OCI-LY3 (cell line): ENCODE data around the gene LAMA3.

Experiments
- H2AFZ ChIP-seq: fragments of 200-600, 300-600 bp; shearing (Covaris generic); 2 replicates; pipeline ENCODE4 v1.6.0; 2014; ENCODE audit warnings: antibody characterized with exemption, low read depth, low read length
- H3K27ac ChIP-seq: fragments of 200-600, 300-600 bp; sonication (generic); 2 replicates; pipeline ENCODE4 v1.5.1; 2014; ENCODE audit warnings: mild to moderate bottlenecking, low read length, moderate library complexity, mixed read lengths
- H3K27me3 ChIP-seq: fragments of 200-600, 300-600 bp; sonication (generic); 2 replicates; pipeline ENCODE4 v1.6.1; 2014; ENCODE audit warnings: low read depth, low read length, mixed read lengths
- H3K36me3 ChIP-seq: fragments of 200-600, 300-600 bp; sonication (generic); replicated peaks from 2 replicates; pipeline ENCODE3; 2014; ENCODE audit warnings: low read depth, low read length, mixed read lengths
- H3K4me1 ChIP-seq: fragments of 300-600, 200-600 bp; sonication (generic); 2 replicates; pipeline ENCODE4 v1.6.1; 2014; ENCODE audit warnings: low read length, mixed read lengths
- H3K4me2 ChIP-seq: fragments of 200-600, 300-600 bp; sonication (generic); 2 replicates; pipeline ENCODE4 v1.6.1; 2014; ENCODE audit warnings: low read length, mixed read lengths
- H3K4me3 ChIP-seq: fragments of 300-600, 200-600 bp; sonication (generic); 2 replicates; pipeline ENCODE4 v1.5.1; 2014; ENCODE audit warnings: antibody characterized with exemption, mild to moderate bottlenecking, low read length, moderate library complexity
- H3K79me2 ChIP-seq: fragments of 300-600, 200-600 bp; shearing (Covaris generic); 2 replicates; pipeline ENCODE4 v1.6.1; 2014; ENCODE audit warnings: mild to moderate bottlenecking, low read length, mixed read lengths
- H3K9ac ChIP-seq: fragments of 300-600, 200-600 bp; shearing (Covaris generic); 2 replicates; pipeline ENCODE4 v1.6.0; 2014; ENCODE audit warnings: mild to moderate bottlenecking, low read length, moderate library complexity
- H3K9me3 ChIP-seq: fragments of 200-600, 300-600 bp; shearing (Covaris generic); 2 replicates; pipeline ENCODE4 v1.6.1; 2014; ENCODE audit warnings: low read length, mixed read lengths; ENCODE audit not compliant: insufficient read depth
- H4K20me1 ChIP-seq: fragments of 200-600, 300-600 bp; sonication (generic); 2 replicates; pipeline ENCODE4 v1.6.1; 2016; ENCODE audit warnings: low read length, mixed read lengths; ENCODE audit not compliant: insufficient read depth
- EZH2phosphoT487 ChIP-seq: fragments of 200-600 bp; shearing (Covaris generic); IDR thresholded peaks from 2 replicates; pipeline ENCODE4 v1.6.1; 2018; ENCODE audit warnings: antibody characterized with exemption, mixed run types, low read depth
- TF ChIP-seq, protein P1 (sequence below): fragments of 200-600, 300-600 bp; sonication (generic); IDR thresholded peaks from 2 replicates; pipeline ENCODE4 v1.5.1; 2014; ENCODE audit warnings: antibody characterized with exemption, low read length, low read depth

The LAMA3 gene

DNA sequence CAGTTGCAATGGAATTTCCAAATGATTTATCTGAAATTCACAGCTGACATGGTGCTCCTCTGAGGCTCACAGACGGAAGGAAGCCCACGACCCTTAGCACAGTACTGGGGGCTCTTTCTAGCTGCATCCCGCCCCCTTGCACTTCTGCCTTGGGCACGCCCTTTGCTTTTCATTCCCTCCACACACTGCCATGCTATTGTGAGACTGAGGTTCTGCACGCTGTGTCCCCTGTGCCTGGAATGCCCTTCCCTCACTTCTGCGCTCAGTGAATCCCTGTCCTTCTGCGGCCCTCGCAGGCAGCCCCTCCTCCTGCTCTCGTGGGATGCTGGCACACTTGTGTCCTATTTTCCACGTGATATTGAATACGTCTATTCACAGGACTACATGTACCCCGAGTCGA is 189.9 kb downstream of the LAMA3 start:
- Histone ChIP-seq H3K36me3 (no peaks in the 10 kb centered on the region), H3K4me3 (no peak overlapping the region), H3K9me3 (no peaks in the 10 kb centered on the region), H3K9ac (no peak overlapping the region), H3K4me1 (no peaks in the 10 kb centered on the region), H3K27me3 (peaks cover 34% of the 10 kb centered on the region), H4K20me1 (no peaks in the 10 kb centered on the region), H2AFZ (no peak overlapping the region), H3K79me2 (no peaks in the 10 kb centered on the region), H3K4me2 (no peak overlapping the region), H3K27ac (no peak overlapping the region)
- no peak for TF ChIP-seq EZH2phosphoT487
- TF ChIP-seq, protein P1, sequence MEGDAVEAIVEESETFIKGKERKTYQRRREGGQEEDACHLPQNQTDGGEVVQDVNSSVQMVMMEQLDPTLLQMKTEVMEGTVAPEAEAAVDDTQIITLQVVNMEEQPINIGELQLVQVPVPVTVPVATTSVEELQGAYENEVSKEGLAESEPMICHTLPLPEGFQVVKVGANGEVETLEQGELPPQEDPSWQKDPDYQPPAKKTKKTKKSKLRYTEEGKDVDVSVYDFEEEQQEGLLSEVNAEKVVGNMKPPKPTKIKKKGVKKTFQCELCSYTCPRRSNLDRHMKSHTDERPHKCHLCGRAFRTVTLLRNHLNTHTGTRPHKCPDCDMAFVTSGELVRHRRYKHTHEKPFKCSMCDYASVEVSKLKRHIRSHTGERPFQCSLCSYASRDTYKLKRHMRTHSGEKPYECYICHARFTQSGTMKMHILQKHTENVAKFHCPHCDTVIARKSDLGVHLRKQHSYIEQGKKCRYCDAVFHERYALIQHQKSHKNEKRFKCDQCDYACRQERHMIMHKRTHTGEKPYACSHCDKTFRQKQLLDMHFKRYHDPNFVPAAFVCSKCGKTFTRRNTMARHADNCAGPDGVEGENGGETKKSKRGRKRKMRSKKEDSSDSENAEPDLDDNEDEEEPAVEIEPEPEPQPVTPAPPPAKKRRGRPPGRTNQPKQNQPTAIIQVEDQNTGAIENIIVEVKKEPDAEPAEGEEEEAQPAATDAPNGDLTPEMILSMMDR, result no peak

DNA sequence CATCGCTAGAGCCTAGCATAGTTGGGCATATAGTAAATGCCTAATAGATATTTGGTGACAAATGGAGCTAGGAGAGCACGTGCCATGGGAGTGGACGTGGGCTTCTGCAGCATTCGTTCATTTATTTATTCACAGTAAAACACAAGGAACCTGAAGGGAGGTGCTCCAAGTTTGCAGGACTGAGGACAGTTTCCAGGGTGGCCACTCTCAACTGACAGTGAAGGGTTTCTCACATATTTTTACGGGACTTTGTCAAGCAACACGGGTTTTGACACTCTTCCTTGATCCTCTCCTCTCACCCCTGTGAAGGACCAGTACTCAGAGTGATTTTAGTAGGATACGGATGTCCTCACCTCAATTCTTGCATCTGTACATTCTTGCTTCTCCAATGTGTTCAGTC is 190.3 kb downstream of the LAMA3 start:
- no peak overlapping the region for H3K4me2 ChIP-seq
- no peak for TF ChIP-seq EZH2phosphoT487
- H3K9me3 ChIP-seq, result no peaks in the 10 kb centered on the region
- no peaks in the 10 kb centered on the region for H3K79me2 ChIP-seq
- H3K4me3 ChIP-seq, result no peak overlapping the region
- no peaks in the 10 kb centered on the region for H3K4me1 ChIP-seq
- H3K36me3 ChIP-seq, result no peaks in the 10 kb centered on the region
- no peak overlapping the region for H3K9ac ChIP-seq
- no peak overlapping the region for H3K27ac ChIP-seq
- no peak overlapping the region for H2AFZ ChIP-seq
- peaks cover 30% of the 10 kb centered on the region for H3K27me3 ChIP-seq
- H4K20me1 ChIP-seq, result no peaks in the 10 kb centered on the region

DNA sequence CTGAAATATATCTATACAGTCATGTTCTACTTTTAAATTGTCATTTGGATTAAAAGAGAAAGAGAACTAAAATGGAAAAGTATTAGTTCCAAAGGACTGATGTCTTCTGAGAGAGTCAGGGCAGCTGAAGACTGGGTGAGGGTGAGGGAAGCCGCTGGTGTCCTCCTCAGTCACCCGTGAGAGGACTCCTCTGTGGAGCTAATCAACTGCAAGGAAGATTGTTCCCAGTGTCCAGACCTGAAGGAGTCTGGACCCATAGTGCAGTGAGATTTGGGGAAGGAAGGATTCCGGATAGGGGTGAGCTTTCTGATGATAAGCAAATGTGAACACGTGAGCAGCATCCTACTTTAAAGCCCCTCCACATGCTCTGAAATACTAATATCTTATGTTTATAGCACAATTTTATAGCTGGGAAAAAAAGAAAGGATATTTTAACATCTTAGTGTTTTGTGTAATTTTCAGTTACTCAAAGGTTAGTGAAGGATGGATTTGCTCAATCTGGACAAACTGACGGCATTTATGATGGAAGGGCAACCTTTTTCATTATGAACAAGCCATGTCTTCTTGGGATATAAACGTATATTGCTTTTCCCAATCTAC is 190.8 kb downstream of the LAMA3 start:
- Histone ChIP-seq H3K9me3 (no peaks in the 10 kb centered on the region), H3K4me1 (no peaks in the 10 kb centered on the region), H3K9ac (no peak overlapping the region), H3K36me3 (no peaks in the 10 kb centered on the region), H3K27ac (no peak overlapping the region), H3K4me2 (no peak overlapping the region), H2AFZ (no peak overlapping the region), H3K27me3 (peaks cover 29% of the 10 kb centered on the region), H3K4me3 (no peak overlapping the region), H4K20me1 (no peaks in the 10 kb centered on the region), H3K79me2 (no peaks in the 10 kb centered on the region)
- no peak for TF ChIP-seq EZH2phosphoT487
- TF ChIP-seq, protein P1, result no peak

DNA sequence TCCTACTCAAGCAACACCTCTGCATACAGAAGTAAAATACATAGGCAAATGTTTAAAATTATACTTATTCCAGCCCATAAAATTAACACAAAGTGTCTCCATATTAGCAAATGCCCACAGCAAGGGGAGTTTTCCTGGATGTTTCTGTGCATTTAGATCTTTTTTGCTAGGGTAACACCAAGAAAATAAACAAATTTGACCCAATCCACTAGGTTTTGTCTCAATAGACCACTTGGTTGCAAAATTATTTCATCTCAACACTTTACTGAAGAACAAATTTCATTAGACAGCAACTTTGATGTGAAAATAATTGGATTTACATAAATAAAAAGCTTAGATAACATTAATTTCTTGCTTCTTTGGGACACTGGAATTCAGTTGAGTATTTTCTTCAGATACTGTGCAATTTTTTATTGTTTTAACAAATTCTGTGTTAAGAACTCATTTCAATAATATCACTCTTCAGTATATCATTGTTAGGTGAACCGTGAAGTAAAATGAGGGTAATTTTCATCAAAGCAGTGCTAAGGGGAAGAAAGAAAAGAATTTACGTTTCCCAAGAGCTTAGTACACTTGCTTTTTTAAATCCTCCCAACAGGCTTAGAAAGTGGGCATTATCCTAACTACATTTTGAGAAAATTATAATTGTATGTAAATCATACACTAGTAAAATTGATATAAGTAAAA is 191.8 kb downstream of the LAMA3 start:
- no peak overlapping the region for H3K4me2 ChIP-seq
- H3K4me1 ChIP-seq, result no peaks in the 10 kb centered on the region
- H3K27ac ChIP-seq, result no peak overlapping the region
- H3K36me3 ChIP-seq, result no peaks in the 10 kb centered on the region
- H2AFZ ChIP-seq, result no peak overlapping the region
- H4K20me1 ChIP-seq, result no peaks in the 10 kb centered on the region
- H3K9me3 ChIP-seq, result no peaks in the 10 kb centered on the region
- TF ChIP-seq EZH2phosphoT487, result no peak
- no peak overlapping the region for H3K9ac ChIP-seq
- no peaks in the 10 kb centered on the region for H3K79me2 ChIP-seq
- H3K4me3 ChIP-seq, result no peak overlapping the region
- peaks cover 24% of the 10 kb centered on the region for H3K27me3 ChIP-seq

DNA sequence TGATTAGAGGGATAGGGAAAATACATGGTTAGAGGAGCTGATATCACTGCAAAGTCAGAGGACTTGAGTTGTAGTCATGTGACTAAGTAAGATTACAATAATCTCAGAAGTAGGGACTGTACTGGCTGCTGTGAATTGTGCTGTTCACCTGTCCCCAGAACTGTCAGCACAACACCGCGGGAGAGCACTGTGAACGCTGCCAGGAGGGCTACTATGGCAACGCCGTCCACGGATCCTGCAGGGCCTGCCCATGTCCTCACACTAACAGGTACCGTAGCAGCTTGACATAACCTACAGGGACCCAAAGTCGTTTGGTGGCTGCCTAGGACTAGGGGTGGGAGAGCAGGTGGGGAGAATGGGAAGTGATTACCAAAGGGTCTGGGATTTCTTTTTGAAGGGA is 192.5 kb downstream of the LAMA3 start:
- Histone ChIP-seq H3K27ac (no peak overlapping the region), H3K4me3 (no peak overlapping the region), H3K79me2 (no peaks in the 10 kb centered on the region), H3K36me3 (no peaks in the 10 kb centered on the region), H4K20me1 (no peaks in the 10 kb centered on the region), H3K4me1 (no peaks in the 10 kb centered on the region), H3K9ac (no peak overlapping the region), H3K4me2 (no peak overlapping the region), H3K9me3 (no peaks in the 10 kb centered on the region), H2AFZ (no peak overlapping the region), H3K27me3 (peaks cover 20% of the 10 kb centered on the region)
- TF ChIP-seq EZH2phosphoT487, result no peak
